HT1080 (cell line): ENCODE measurements around the gene DRGX. TPM values are rescaled to one million over a fixed set of nuclear protein-coding genes. Genes with fewer than 3 reads are reported as not detected.

Experiments used
- DNase-seq: peaks from one replicate; pipeline ENCODE4 v3.0.0-alpha.2; 2015; ENCODE audit warnings: low read depth
- polyA plus RNA-seq, 2 experiments: library from polyadenylated mRNA; depleted of rRNA; stranded (reverse); fragments of >200 nt; gene quantifications; 2 replicates each; pipeline ENCODE4 v1.2.3, GENCODE V29; 2015
- total RNA-seq: library from RNA; depleted of rRNA; stranded (reverse); fragments of >200 nt; shearing (Covaris generic); gene quantifications from 2 replicates; pipeline ENCODE4 v1.2.3, GENCODE V29; 2014; rRNA removed

DRGX gene
- not detected in 2 replicates for total RNA-seq
- polyA plus RNA-seq (2015; cell fraction: cytosol; rRNA removed) = 0.07 TPM in 1 of 2 replicates, not detected in the other
- polyA plus RNA-seq (2015; cell fraction: nucleus; rRNA removed) = 0.05 TPM in 1 of 2 replicates, not detected in the other

DNA sequence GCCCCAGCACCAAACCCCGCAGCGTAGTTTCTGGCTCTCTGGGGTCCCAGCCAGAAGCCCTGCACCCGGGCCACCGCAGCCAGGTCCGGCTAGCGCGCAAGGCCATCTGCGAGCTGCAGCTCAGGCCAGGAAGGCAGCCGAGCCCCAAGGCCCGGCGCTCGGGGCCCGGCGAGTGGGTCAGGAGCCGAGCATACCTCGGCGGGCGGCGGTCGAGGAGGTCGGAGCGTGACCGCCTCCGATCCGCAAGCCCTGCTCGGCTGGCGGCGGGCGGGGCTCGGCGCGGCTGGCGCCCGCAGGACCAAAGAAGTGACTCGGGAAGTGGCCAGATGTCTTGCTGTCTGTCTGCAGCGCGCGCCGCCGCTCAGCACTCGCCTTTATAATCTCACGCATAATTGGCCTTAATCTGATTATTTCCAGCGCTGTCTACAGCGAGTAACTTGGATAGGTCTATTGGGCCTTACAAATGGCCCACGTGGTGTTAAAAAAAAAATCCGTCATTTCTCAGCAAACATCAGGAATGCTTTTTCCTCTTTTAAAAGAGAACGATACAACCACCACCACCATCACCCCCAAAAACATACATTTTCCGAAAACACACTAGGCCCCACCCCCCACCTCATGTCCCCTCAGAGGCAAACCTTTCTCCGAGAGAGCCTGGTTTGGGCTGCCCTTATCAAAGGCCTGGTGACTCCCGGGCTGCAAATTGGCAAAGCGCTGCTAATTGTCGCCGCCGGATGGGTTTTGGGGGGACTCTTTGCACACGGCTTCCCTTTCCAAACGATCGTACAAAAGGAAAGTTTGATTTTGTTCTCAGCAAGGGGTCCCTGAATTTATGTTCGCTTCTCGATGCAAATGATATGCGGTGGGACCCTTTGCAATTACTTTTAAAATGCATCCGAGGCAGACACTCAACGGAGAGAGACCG lies at the start of gene DRGX:
Gene DRGX (minus strand): TSS at position 349 of the 925 bp plus-strand sequence. CDS start 649 bp downstream, outside the sequence.
- DNase-seq = no peak

- no peak for DNase-seq
Measured at GRCh38 chr10:49444349-49444748, 48.5 kb upstream of the DRGX start.

- no peak for DNase-seq
Measured at GRCh38 chr10:49442863-49443262, 47.0 kb upstream of the DRGX start.

DNA sequence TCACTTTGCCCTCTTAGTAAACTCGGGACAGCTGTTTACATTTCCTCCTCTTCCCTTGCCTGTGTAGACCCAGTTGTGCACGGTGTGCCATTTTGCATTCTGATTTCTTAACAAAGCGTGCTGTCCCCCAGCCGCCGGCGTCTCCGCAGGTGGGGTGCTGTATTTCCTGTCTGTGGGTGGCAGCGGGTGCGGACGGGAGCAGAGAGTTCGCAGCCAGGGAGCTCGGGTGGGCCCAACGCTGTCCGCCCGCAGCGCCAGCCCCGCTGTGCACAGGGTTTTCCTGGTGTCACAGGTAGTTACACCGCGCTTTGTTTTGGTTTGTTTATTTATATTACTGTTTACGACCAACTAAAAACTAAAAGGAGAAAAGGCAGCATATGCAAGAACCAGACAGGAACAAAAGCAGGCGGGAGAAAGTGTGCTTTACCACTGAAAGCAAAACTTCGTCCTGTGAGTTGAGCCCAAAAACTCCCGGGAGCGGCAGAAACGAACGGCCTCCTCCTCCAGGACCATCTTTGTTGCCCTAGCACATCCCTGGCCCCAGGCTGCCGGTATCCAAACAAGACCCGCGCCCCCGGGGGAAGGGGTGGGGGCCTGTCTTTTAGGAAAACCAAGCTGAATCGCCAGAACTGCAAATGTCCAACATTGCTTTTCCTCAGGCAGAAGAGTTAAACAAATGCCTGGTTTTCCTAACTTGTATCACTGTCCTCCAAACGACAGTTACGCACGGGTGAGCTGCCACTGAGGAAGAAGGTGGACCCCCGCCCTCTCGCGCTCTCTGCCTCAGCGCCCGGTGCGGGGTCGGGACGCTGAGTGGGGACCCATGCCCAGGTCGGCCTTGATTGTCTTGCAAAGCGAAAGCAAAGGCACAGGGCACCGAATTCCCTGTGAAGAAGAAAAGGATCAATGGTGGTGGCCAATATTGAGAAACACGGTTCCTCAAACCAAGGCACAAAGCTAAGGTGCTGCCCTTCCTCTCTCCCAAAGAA lies 45.9 kb upstream of the DRGX start:
- DNase-seq = no peak

DNA sequence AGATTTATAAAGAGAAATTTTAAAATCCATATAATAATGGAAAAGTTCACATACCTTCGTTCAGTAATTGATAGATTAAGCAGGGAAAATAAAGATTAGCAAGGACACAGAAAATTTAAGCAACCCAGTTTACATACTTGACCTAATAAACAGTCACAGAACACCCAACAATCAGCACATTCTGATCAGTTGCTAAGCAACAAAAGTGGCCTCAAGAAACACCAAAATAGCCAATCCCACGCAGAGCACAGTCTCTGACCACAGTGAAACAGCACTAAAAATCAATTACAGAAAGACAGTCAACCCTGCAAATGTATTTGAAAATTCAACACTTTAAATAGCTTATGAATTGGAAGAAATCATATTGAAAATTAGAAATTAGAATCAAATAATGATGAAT lies 39.3 kb upstream of the DRGX start:
- peak; percentile 11 for DNase-seq

DNA sequence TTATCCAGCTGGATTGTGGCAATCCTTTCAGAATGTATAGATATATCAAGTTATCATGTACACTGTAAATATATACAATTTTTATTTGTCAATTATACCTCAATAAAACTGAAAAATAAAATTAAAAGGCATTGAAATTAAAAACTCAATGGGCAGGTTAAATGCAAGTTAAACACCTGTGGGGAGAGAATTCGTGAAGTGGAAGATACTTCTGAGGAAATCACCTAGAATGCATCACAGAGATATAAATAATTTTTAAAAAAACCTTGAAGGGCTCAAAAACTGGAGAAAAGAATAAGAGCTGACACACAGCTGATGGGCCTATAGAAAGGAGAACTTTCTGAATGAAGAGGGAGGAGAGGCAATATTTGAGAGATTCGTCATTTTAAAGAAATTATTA lies 37.2 kb upstream of the DRGX start:
- DNase-seq = no peak

DNA sequence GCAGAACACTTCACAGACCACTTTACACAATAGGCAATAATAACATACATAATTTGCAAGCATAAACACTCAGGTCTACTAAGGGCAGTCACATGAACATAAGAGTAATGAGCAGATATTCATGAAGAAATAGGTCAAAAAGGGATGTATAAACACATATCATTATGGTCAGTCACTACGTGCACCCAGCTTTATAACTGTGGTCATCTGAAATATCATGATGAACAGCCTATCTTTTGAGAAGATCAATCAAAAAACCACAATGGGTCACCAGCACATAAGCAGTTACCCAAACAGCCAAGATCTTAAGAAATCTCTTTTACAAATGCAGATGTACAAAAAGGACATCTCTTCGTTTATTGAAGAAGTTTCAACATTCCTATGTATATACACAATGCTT lies 35.5 kb upstream of the DRGX start:
- no peak for DNase-seq

- DNase-seq = no peak
Measured at GRCh38 chr10:49429458-49429857, 33.6 kb upstream of the DRGX start.

DNA sequence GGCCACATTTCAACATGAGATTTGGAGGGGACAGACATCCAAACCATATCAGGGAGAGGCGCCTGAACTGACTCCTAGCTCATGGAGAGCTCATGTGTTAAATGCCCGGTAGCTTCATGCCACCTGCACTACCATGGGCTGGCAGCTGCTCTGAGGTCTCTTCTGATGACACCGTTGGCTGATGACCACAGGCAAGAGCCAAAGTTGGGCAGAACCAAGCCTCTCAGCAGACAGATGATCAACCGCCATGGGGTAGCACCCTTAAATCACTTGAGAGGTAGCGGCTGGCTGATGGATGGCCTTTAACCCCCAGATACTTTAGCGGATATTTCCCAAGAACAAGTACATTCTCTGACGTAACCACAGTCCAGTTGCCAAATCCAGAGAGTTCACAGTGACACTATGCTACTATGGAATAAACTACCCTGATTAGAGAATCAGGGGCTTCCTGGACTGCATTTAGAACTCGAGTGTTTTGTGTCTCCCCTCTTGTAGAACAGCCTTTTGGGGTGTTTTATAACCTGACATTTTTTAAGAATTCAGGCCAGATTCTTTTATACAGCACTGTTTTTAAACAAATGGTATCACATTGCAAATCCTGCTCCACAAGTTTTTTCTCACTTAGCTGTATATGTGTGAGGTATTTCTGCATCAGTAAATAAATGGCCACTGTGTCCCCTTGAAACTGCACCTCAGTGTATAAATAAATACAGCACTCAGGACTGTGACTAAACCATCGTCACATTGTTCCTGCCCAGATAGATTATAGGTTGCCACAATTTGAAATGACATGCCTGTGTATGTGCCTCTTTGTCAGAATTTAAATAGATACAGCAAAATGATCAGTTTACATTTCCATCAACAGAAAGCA lies 30.8 kb upstream of the DRGX start:
- no peak for DNase-seq

GRCh38 chr10:49419005-49419404 lies 23.1 kb upstream of the DRGX start:
- DNase-seq = no peak

- DNase-seq = no peak
Measured at GRCh38 chr10:49418328-49418727, 22.4 kb upstream of the DRGX start.

DNA sequence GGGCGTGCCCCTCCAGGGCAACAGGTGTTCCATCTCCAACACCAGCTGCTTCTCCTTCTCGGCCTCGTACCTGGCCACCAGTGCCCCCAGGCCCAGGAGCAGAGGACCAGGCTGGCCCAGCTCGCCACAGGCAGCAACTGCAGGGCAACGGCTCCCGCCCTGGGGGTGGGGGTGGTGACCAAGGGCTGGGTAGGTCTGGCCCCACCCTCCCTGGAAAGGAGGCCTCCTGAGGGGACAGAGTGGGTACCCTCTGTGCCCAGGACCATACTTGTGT lies 22.1 kb upstream of the DRGX start:
- DNase-seq = no peak

DNA sequence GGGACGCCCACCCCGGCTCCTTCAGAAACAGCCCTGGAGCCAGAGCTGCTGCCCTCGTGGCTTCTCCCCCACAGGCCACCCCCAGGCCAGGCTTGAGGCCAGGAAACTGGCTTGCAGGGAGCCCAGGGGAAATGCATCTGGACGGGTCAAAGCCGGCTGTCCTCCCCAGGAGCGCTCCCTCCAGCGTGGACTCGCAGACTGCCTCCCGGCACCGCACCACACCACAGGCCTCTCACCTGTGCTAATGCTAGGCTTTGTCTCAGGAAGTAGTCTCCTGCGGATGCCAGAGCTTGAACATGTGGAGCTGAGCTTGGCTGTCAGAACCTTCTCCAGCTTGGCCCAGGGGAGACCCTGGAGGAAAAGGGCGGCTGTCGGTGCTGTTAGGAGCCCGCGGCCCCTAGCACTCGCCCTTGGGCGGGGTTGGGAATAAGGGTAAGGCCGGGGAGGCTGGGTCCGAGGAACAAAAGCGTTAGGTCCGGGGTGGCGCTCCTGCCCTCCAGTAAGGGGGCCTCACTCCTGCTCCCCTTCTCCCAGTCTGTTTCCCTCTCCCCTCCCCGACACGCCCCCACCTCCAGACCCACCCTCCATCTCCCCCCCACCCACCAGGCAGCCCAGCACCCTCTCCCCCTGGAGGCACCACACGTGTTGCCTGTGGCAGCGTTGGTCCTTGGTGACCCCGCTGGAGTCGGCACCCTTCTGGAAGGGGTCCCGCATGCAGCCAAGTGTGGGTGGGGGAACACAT lies 21.6 kb upstream of the DRGX start:
- no peak for DNase-seq

GRCh38 chr10:49415846-49416245 lies 20.0 kb upstream of the DRGX start:
- DNase-seq = no peak

- no peak for DNase-seq
Measured at GRCh38 chr10:49415109-49415508, 19.2 kb upstream of the DRGX start.

GRCh38 chr10:49414496-49414895 lies 18.6 kb upstream of the DRGX start:
- DNase-seq = no peak

DNA sequence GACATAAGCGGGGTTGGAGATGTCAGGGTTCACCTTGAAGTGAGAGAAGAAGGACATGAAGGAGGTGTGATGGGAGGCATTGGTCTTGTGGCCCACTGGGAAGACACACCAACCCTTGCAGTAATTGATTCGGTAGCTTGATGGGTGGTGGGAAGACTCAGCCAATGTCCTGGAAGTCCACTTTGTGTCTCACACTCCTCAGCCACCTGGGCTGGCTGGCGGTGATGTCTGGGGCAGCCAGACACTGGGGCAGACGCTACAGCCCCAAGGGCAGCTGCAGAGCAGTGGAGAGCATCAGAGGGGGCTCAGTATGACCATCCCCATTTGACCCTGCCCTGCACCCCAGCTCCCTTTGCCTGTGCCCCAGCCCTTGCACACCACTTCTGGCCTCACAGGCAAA lies 16.7 kb upstream of the DRGX start:
- DNase-seq = no peak

DNA sequence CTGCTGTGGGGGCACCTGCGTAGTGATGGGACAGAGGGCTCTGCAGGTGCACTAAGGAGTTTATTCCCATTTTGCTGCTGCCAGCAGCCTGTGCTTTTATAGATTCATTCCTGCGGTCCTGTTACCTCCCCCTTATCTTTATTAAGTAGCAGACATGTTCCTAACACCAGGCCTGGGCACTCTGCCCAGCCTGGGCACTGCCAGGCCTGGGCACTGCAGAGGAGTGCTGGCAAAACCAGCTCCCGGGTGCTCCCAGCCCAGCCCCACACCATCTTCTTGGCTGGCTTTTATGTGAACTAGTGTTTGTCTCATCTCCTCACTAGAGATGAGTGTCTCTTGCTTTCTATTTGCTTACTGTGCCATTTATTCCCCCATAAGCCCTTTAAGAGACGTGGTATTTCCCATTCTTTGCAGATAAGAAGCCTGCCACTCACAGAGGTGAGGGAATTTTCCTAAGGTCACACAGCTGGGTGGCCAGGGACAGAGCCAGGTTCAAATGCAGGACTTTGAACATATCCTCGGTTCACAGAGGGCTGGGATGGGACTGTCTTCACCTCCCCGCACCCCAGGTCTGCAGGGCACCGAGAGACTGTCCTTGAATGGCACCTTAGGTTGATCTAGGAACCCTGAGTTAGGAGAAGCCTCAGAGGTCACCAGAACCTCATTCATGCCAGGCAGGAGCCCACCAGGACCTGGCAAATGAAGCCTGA lies 14.6 kb upstream of the DRGX start:
- DNase-seq = no peak

- no peak for DNase-seq
Measured at GRCh38 chr10:49409755-49410154, 13.9 kb upstream of the DRGX start.
